Measurements from ENCODE around the gene ELOVL5. TPM values are rescaled to one million over a fixed set of nuclear protein-coding genes. Genes with fewer than 3 reads are reported as not detected.

Gene ELOVL5
- total and polyA plus RNA-seq, 2 donors (not counting 1 experiment from before 2014, with no cell fraction given) = 128 to 144 TPM

GRCh38 chr6:53294095-53294494 is 54.7 kb downstream of the ELOVL5 start:
- peak overlapping the region; percentile 12 for H3K4me2 ChIP-seq (replicated peaks; ENCODE audit: low read depth, low read length, poor library complexity, severe bottlenecking)
- Mint-ChIP-seq H3K9me3 (ENCODE audit: insufficient read depth) (no peaks in the 10 kb centered on the region), H3K27ac (peak overlapping the region; percentile 90), H3K27me3 (no peaks in the 10 kb centered on the region), H3K4me1 (peaks cover 87% of the 10 kb centered on the region), H3K4me3 (no peak overlapping the region)
- peak overlapping the region; percentile 37 to 81 for H3K27ac ChIP-seq (ENCODE audit: low read length in 2 of 2)
- POLR2A ChIA-PET = no interaction called here
- DNase-seq (peak; percentile 60), ATAC-seq (ENCODE audit: low read depth) (peak; percentile 39)
- peaks cover 84% of the 10 kb centered on the region for H3K79me2 ChIP-seq (ENCODE audit: control insufficient read depth, insufficient read depth, low read length)
- no peaks in the 10 kb centered on the region for H3K9me3 ChIP-seq (ENCODE audit: control extremely low read depth in 1 of 3, control insufficient read depth in 2 of 3, insufficient read depth in 1 of 3, low read length in 2 of 3)
- TF ChIP-seq CTCF (IDR thresholded peaks at IDR 0.05) (peak; percentile 83), EZH2 (IDR thresholded peaks at IDR 0.05; ENCODE audit: borderline replicate concordance, insufficient read depth, low read depth, low read length, poor library complexity, severe bottlenecking) (no peak)
- intact Hi-C loops (cut with micrococcal nuclease) = loop anchor here (1.0 to 2.0 kb wide), 6 partner anchors 15 to 190 kb away; partner anchors contain the start of gene ELOVL5
- H3K36me3 ChIP-seq (replicated peaks in 1 of 2; ENCODE audit: control extremely low read depth in 1 of 2, control insufficient read depth in 1 of 2, extremely low read depth in 1 of 2, insufficient read depth in 2 of 2, low read length in 1 of 2) = peaks cover 16 to 34% of the 10 kb centered on the region in 2 experiments
- WGBS (ENCODE audit: insufficient coverage) = no CpG with 5 or more reads among the region's 3 CpGs
- H2AFZ ChIP-seq (ENCODE audit: insufficient read depth, low read depth, low read length, poor library complexity, severe bottlenecking) = no peak overlapping the region
- no peaks in the 10 kb centered on the region for H3K27me3 ChIP-seq (replicated peaks in 1 of 4; ENCODE audit: control extremely low read depth in 1 of 4, control insufficient read depth in 3 of 4, insufficient read depth in 4 of 4, low read length in 3 of 4)
- CTCF ChIA-PET = interaction anchor here (0.8 to 10.0 kb wide), 45 partner anchors 9 to 190 kb away, joined by 3 to 160 read pairs (median 6); partner anchors contain the start of gene ELOVL5
- H3K4me1 ChIP-seq (ENCODE audit: control insufficient read depth in 2 of 2, insufficient read depth in 2 of 2, low read length in 2 of 2) = peaks cover 86 to 93% of the 10 kb centered on the region in 2 donors
- peaks cover 4% of the 10 kb centered on the region for H4K20me1 ChIP-seq (ENCODE audit: control insufficient read depth, insufficient read depth, low read length, poor library complexity, severe bottlenecking)
- H3K9ac ChIP-seq (ENCODE audit: low read length) = no peak overlapping the region
- no peak overlapping the region for H3K4me3 ChIP-seq (ENCODE audit: control extremely low read depth in 1 of 5, extremely low read depth in 1 of 5, insufficient read depth in 1 of 5, low read depth in 2 of 5, low read length in 4 of 5)

DNA sequence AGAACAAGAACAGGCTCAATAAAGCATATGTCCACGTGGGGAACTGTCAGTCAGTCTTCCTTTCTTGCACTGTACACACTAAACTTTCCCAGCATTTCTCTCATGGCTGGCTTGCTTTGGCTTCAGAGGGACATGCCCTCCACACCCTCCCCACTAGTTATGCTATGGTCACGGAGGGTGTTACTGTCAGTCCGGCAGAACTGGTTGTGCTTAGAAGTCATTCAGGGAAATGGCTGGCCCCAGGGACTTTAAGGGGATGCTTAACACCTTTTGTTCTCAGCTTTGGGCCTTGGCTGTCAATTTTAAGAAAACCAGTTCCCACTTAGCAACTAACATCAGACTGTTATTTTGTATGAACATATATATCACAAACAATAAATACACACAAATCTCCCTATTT is 55.1 kb downstream of the ELOVL5 start:
- Histone ChIP-seq H3K4me1 (ENCODE audit: control insufficient read depth in 2 of 2, insufficient read depth in 2 of 2, low read length in 2 of 2) (peaks cover 89 to 93% of the 10 kb centered on the region in 2 donors), H3K9ac (ENCODE audit: low read length) (no peak overlapping the region), H3K27me3 (replicated peaks in 1 of 4; ENCODE audit: control extremely low read depth in 1 of 4, control insufficient read depth in 3 of 4, insufficient read depth in 4 of 4, low read length in 3 of 4) (no peaks in the 10 kb centered on the region), H3K4me3 (ENCODE audit: control extremely low read depth in 1 of 5, extremely low read depth in 1 of 5, insufficient read depth in 1 of 5, low read depth in 2 of 5, low read length in 4 of 5) (no peak overlapping the region), H3K27ac (ENCODE audit: low read length in 2 of 2) (peak overlapping the region; percentile 46 to 81), H4K20me1 (ENCODE audit: control insufficient read depth, insufficient read depth, low read length, poor library complexity, severe bottlenecking) (peaks cover 2% of the 10 kb centered on the region), H2AFZ (ENCODE audit: insufficient read depth, low read depth, low read length, poor library complexity, severe bottlenecking) (no peak overlapping the region), H3K4me2 (replicated peaks; ENCODE audit: low read depth, low read length, poor library complexity, severe bottlenecking) (peak overlapping the region; percentile 12), H3K79me2 (ENCODE audit: control insufficient read depth, insufficient read depth, low read length) (peaks cover 84% of the 10 kb centered on the region), H3K36me3 (replicated peaks in 1 of 2; ENCODE audit: control extremely low read depth in 1 of 2, control insufficient read depth in 1 of 2, extremely low read depth in 1 of 2, insufficient read depth in 2 of 2, low read length in 1 of 2) (peaks cover 17 to 38% of the 10 kb centered on the region in 2 experiments), H3K9me3 (ENCODE audit: control extremely low read depth in 1 of 3, control insufficient read depth in 2 of 3, insufficient read depth in 1 of 3, low read length in 2 of 3) (no peaks in the 10 kb centered on the region)
- CTCF ChIA-PET = interaction anchor here (0.9 to 10.0 kb wide), 37 partner anchors 9 to 191 kb away, joined by 3 to 160 read pairs (median 7); partner anchors contain the start of gene ELOVL5
- Mint-ChIP-seq H3K27me3 (no peaks in the 10 kb centered on the region), H3K27ac (peak overlapping the region; percentile 90), H3K4me1 (peaks cover 86% of the 10 kb centered on the region), H3K9me3 (ENCODE audit: insufficient read depth) (no peaks in the 10 kb centered on the region), H3K4me3 (peak overlapping the region; percentile 50)
- WGBS (ENCODE audit: insufficient coverage) = 80% methylated on average over 1 of the region's 3 CpGs
- POLR2A ChIA-PET = no interaction called here
- no peak for TF ChIP-seq EZH2 (IDR thresholded peaks at IDR 0.05; ENCODE audit: borderline replicate concordance, insufficient read depth, low read depth, low read length, poor library complexity, severe bottlenecking)
- TF ChIP-seq CTCF (IDR thresholded peaks at IDR 0.05) = no peak
- DNase-seq (no peak), ATAC-seq (ENCODE audit: low read depth) (no peak)
- intact Hi-C loops (cut with micrococcal nuclease) = loop anchor here (1.0 to 2.0 kb wide), 6 partner anchors 15 to 191 kb away; partner anchors contain the start of gene ELOVL5
